ENCODE data around the gene HIF1A.
A peak's percentile ranks its signal among the peaks of the same experiment; 100 is the strongest.
"Not testable (repeated sequence)": the region's sequence is repeated elsewhere in the genome, so short reads cannot be mapped to it uniquely, and the experiment has no call there.

HIF1A gene

GRCh38 chr14:61694830-61695694 is at the start of gene HIF1A:
Gene HIF1A (plus strand): TSS chr14:61695513. CDS start chr14:61695805, 292 bp downstream.
- peak; percentile 80 for DNase-seq (ENCODE audit: low read depth)

GRCh38 chr14:61646366-61647116 is 48.8 kb upstream of the HIF1A start:
- no peak for DNase-seq (ENCODE audit: low read depth)

GRCh38 chr14:61647704-61648103 is 47.6 kb upstream of the HIF1A start:
- no peak for DNase-seq (ENCODE audit: low read depth)

- DNase-seq (ENCODE audit: low read depth): no peak
Measured at GRCh38 chr14:61648377-61648776, 46.9 kb upstream of the HIF1A start.

GRCh38 chr14:61649283-61649682 is 46.0 kb upstream of the HIF1A start:
- DNase-seq (ENCODE audit: low read depth): no peak

GRCh38 chr14:61651355-61651754 is 44.0 kb upstream of the HIF1A start:
- DNase-seq (ENCODE audit: low read depth): no peak

GRCh38 chr14:61652526-61653262 is 42.6 kb upstream of the HIF1A start:
- DNase-seq (ENCODE audit: low read depth): no peak

- no peak for DNase-seq (ENCODE audit: low read depth)
Measured at GRCh38 chr14:61653507-61653906, 41.8 kb upstream of the HIF1A start.

- DNase-seq (ENCODE audit: low read depth): no peak
Measured at GRCh38 chr14:61654026-61654425, 41.3 kb upstream of the HIF1A start.

GRCh38 chr14:61655777-61656176 is 39.5 kb upstream of the HIF1A start:
- no peak for DNase-seq (ENCODE audit: low read depth)

GRCh38 chr14:61656341-61656740 is 39.0 kb upstream of the HIF1A start:
- DNase-seq (ENCODE audit: low read depth): no peak

- not testable (repeated sequence) for DNase-seq (ENCODE audit: low read depth)
Measured at GRCh38 chr14:61658111-61658510, 37.2 kb upstream of the HIF1A start.

- no peak for DNase-seq (ENCODE audit: low read depth)
Measured at GRCh38 chr14:61659582-61659981, 35.7 kb upstream of the HIF1A start.

GRCh38 chr14:61661471-61662400 is 33.6 kb upstream of the HIF1A start:
- no peak for DNase-seq (ENCODE audit: low read depth)

- no peak for DNase-seq (ENCODE audit: low read depth)
Measured at GRCh38 chr14:61662437-61663311, 32.6 kb upstream of the HIF1A start.

- DNase-seq (ENCODE audit: low read depth): no peak
Measured at GRCh38 chr14:61663312-61663979, 31.9 kb upstream of the HIF1A start.

- no peak for DNase-seq (ENCODE audit: low read depth)
Measured at GRCh38 chr14:61668282-61668681, 27.0 kb upstream of the HIF1A start.

- DNase-seq (ENCODE audit: low read depth): no peak
Measured at GRCh38 chr14:61670576-61670975, 24.7 kb upstream of the HIF1A start.

- DNase-seq (ENCODE audit: low read depth): no peak
Measured at GRCh38 chr14:61671082-61671481, 24.2 kb upstream of the HIF1A start.

GRCh38 chr14:61672796-61673195 is 22.5 kb upstream of the HIF1A start:
- DNase-seq (ENCODE audit: low read depth): no peak
